SK-N-SH (cell line): ENCODE data around the gene CDH23. TPM values are rescaled to one million over a fixed set of nuclear protein-coding genes. Genes with fewer than 3 reads are reported as not detected.

Source experiments
- CTCF ChIA-PET: fragments of 300-600, 350-600 bp; formaldehyde crosslinking; extraction: SDS; loops from one replicate; lab custom pipeline; 2021; lab: Yijun Ruan, JAX
- POLR2A ChIA-PET: fragments of 350-600 bp; sonication (Branson Sonifier 250); formaldehyde crosslinking; extraction: SDS; loops from one replicate; lab custom pipeline; 2020; ENCODE audit warnings: antibody characterized with exemption, inconsistent platforms; lab: Yijun Ruan, JAX
- DNase-seq: peaks from one replicate; pipeline ENCODE4 v3.0.0; 2012
- H2AFZ ChIP-seq: fragments of 200-600 bp; sonication (generic); 2 replicates; pipeline ENCODE4 v1.8.1; 2016; ENCODE audit warnings: antibody characterized with exemption, mild to moderate bottlenecking, low read depth
- H3F3A ChIP-seq: fragments of 200-600 bp; sonication (generic); replicated peaks from 2 replicates; pipeline ENCODE3; 2016; ENCODE audit warnings: antibody characterized with exemption, mild to moderate bottlenecking; ENCODE audit not compliant: insufficient read depth
- H3K27ac ChIP-seq, 2 experiments: fragments of 200-500 bp in 1 of 2; fragments of 200-600 bp in 1 of 2; sonication (Bioruptor generic) in 1 of 2; sonication (generic), shearing (Covaris generic) in 1 of 2; 2 replicates each; pipeline versions ENCODE4 v1.5.1 to v1.6.1; 2014 to 2016; ENCODE audit warnings: low read depth in 2 of 2, inconsistent platforms in 1 of 2, low read length in 1 of 2, mild to moderate bottlenecking in 1 of 2, mixed read lengths in 1 of 2
- H3K27me3 ChIP-seq: fragments of 200-600 bp; sonication (generic), shearing (Covaris generic); 2 replicates; pipeline ENCODE4 v1.6.1; 2016; ENCODE audit warnings: mixed run types; ENCODE audit not compliant: insufficient read depth
- H3K36me3 ChIP-seq, 2 experiments: fragments of 200-500 bp in 1 of 2; fragments of 200-600 bp in 1 of 2; sonication (Bioruptor generic) in 1 of 2; sonication (generic) in 1 of 2; replicated peaks in 1 of 2; 2 replicates each; pipeline versions ENCODE3 to v1.5.1; 2014 to 2016; ENCODE audit warnings: low read length in 1 of 2, mild to moderate bottlenecking in 1 of 2; ENCODE audit not compliant: insufficient read depth in 2 of 2, control insufficient read depth in 1 of 2
- H3K4me1 ChIP-seq, 2 experiments: fragments of 200-500 bp in 1 of 2; fragments of 200-600 bp in 1 of 2; sonication (Bioruptor generic) in 1 of 2; sonication (generic), shearing (Covaris generic) in 1 of 2; 2 replicates each; pipeline versions ENCODE4 v1.5.1 to v1.6.1; 2014 to 2016; ENCODE audit warnings: low read depth in 1 of 2, low read length in 1 of 2, mixed run types in 1 of 2; ENCODE audit not compliant: insufficient read depth in 2 of 2, control insufficient read depth in 1 of 2
- H3K4me2 ChIP-seq: fragments of 200-600 bp; sonication (generic), shearing (Covaris generic); 2 replicates; pipeline ENCODE4 v1.6.1; 2017; ENCODE audit warnings: mixed run types
- H3K4me3 ChIP-seq, 2 experiments: fragments of 200-500 bp in 1 of 2; fragments of 200-600 bp in 1 of 2; sonication (Bioruptor generic) in 1 of 2; sonication (generic), shearing (Covaris generic) in 1 of 2; 2 replicates each; pipeline versions ENCODE4 v1.5.1 to v1.8.1; 2014 to 2016; ENCODE audit warnings: low read depth in 2 of 2, inconsistent platforms in 1 of 2, low read length in 1 of 2, mild to moderate bottlenecking in 1 of 2, mixed read lengths in 1 of 2, moderate library complexity in 1 of 2
- H3K79me2 ChIP-seq: fragments of 200-600 bp; sonication (generic); 2 replicates; pipeline ENCODE4 v1.8.1; 2017; ENCODE audit warnings: mild to moderate bottlenecking; ENCODE audit not compliant: insufficient read depth
- H3K9ac ChIP-seq: fragments of 200-600 bp; sonication (generic); 2 replicates; pipeline ENCODE4 v1.6.1; 2017; ENCODE audit warnings: mixed run types
- H3K9me2 ChIP-seq: fragments of 200-600 bp; sonication (generic); 2 replicates; pipeline ENCODE4 v1.6.1; 2017; ENCODE audit warnings: mixed run types
- H3K9me3 ChIP-seq: fragments of 200-600 bp; sonication (generic); 2 replicates; pipeline ENCODE4 v1.6.1; 2017; ENCODE audit warnings: mixed run types, mild to moderate bottlenecking, moderate library complexity
- H4K20me1 ChIP-seq: fragments of 200-600 bp; sonication (generic); 2 replicates; pipeline ENCODE4 v1.6.1; 2017; ENCODE audit warnings: mild to moderate bottlenecking, mixed run types; ENCODE audit not compliant: insufficient read depth
- CHD2 ChIP-seq: fragments of 150-350 bp; IDR thresholded peaks from 2 replicates; pipeline ENCODE4 v1.6.1; 2018; ENCODE audit warnings: low read length; ENCODE audit not compliant: partially characterized antibody
- FOSL2 ChIP-seq: IDR thresholded peaks from 2 replicates; pipeline ENCODE4 v1.4.0; 2012; ENCODE audit warnings: low read depth, mild to moderate bottlenecking, moderate library complexity, borderline replicate concordance
- MXI1 ChIP-seq: IDR thresholded peaks from 2 replicates; pipeline ENCODE4 v1.6.1; 2012; ENCODE audit warnings: mild to moderate bottlenecking, low read depth, low read length, improper control_type of control experiment
- PBX3 ChIP-seq: IDR thresholded peaks from 2 replicates; pipeline ENCODE4; 2012
- POLR2AphosphoS5 ChIP-seq: IDR thresholded peaks from 2 replicates; pipeline ENCODE4 v1.6.1; 2012; ENCODE audit warnings: low read depth, low read length
- REST ChIP-seq: IDR thresholded peaks from 2 replicates; pipeline ENCODE4 v1.6.1; 2012; ENCODE audit warnings: mild to moderate bottlenecking, low read depth, low read length, moderate library complexity
- SMC3 ChIP-seq: IDR thresholded peaks from 2 replicates; pipeline ENCODE4 v1.6.1; 2012; ENCODE audit warnings: low read depth, low read length, improper control_type of control experiment
- WGBS: methylation state at CpG from one replicate; pipeline ENCODE4 v1.1.6; 2017; ENCODE audit warnings: low lambda C conversion rate; 5-methylcytosine and 5-hydroxymethylcytosine counted together
- polyA plus RNA-seq, 3 experiments: library from polyadenylated mRNA; depleted of rRNA; stranded (reverse); fragments of >200 nt; gene quantifications; 2 replicates each; pipeline ENCODE4 v1.2.3, GENCODE V29; 2012

Gene CDH23
- polyA plus RNA-seq, 1 of the 3 experiments (the other 2 are of a cell fraction), result 0.03 TPM

GRCh38 chr10:71715026-71715425 lies 318.3 kb downstream of the CDH23 start:
- TF ChIP-seq PBX3 (no peak), SMC3 (no peak), REST (no peak)
- no peaks in the 10 kb centered on the region for H3K27me3 ChIP-seq
- no peak overlapping the region for H2AFZ ChIP-seq
- H3K4me2 ChIP-seq, result no peak overlapping the region
- no peaks in the 10 kb centered on the region for H3K79me2 ChIP-seq
- H3K9me2 ChIP-seq, result no peaks in the 10 kb centered on the region
- H3K9me3 ChIP-seq, result no peaks in the 10 kb centered on the region
- 53% methylated on average over 3 of the region's 8 CpGs for WGBS
- ChIA-PET POLR2A (no interaction called here), CTCF (interaction anchor here (0.7 to 14.1 kb wide), 6 partner anchors 9 to 331 kb away, joined by 3 to 195 read pairs (median 6); no protein-coding TSS in a partner anchor)
- H3K4me3 ChIP-seq, result no peak overlapping the region
- no peaks in the 10 kb centered on the region for H3K36me3 ChIP-seq
- H3K4me1 ChIP-seq, result peaks cover 0 to 41% of the 10 kb centered on the region in 2 experiments; a peak in 1 of 4 replicates
- no peaks in the 10 kb centered on the region for H3F3A ChIP-seq
- H4K20me1 ChIP-seq, result no peaks in the 10 kb centered on the region
- H3K27ac ChIP-seq, result no peak overlapping the region
- no peak for DNase-seq
- H3K9ac ChIP-seq, result no peak overlapping the region

GRCh38 chr10:71715860-71716259 lies 319.1 kb downstream of the CDH23 start:
- Histone ChIP-seq H3K4me3 (no peak overlapping the region), H3K9ac (no peak overlapping the region), H3K4me2 (no peak overlapping the region), H3K9me2 (no peaks in the 10 kb centered on the region), H3K36me3 (no peaks in the 10 kb centered on the region), H2AFZ (no peak overlapping the region), H3K9me3 (no peaks in the 10 kb centered on the region), H3K79me2 (no peaks in the 10 kb centered on the region), H3K4me1 (peaks cover 0 to 41% of the 10 kb centered on the region in 2 experiments; a peak in 1 of 4 replicates), H3K27me3 (no peaks in the 10 kb centered on the region), H4K20me1 (no peaks in the 10 kb centered on the region), H3K27ac (no peak overlapping the region), H3F3A (no peaks in the 10 kb centered on the region)
- POLR2A ChIA-PET, result no interaction called here
- TF ChIP-seq MXI1 (no peak), FOSL2 (no peak), PBX3 (no peak), CHD2 (no peak), SMC3 (no peak), POLR2AphosphoS5 (no peak)
- no peak for DNase-seq
- CTCF ChIA-PET, result interaction anchor here (1.0 to 14.1 kb wide), 6 partner anchors 8 to 332 kb away, joined by 5 to 195 read pairs (median 20); no protein-coding TSS in a partner anchor
- WGBS, result 82% methylated on average over 13 of the region's 20 CpGs
